HEK293T (cell line): ENCODE results near the gene CLK2.
"Not testable (repeated sequence)": the region's sequence is repeated elsewhere in the genome, so short reads cannot be mapped to it uniquely, and the experiment has no call there.

ENCODE experiments used
- CTCF ChIA-PET: fragments of 350-600 bp; formaldehyde crosslinking; extraction: SDS; loops from one replicate; lab custom pipeline; 2021; ENCODE audit warnings: antibody characterized with exemption, inconsistent platforms; lab: Yijun Ruan, JAX
- POLR2A ChIA-PET: fragments of 350-600 bp; formaldehyde crosslinking; extraction: SDS; loops from one replicate; lab custom pipeline; 2020; ENCODE audit warnings: antibody characterized with exemption, inconsistent platforms; lab: Yijun Ruan, JAX
- DNase-seq: peaks from one replicate; pipeline ENCODE4 v3.0.0; 2012; ENCODE audit warnings: mixed read lengths; ENCODE audit errors: extremely low spot score
- ARNT ChIP-seq: fragments of 450-650 bp; IDR thresholded peaks from 2 replicates; pipeline ENCODE4 v1.6.1; 2017; ENCODE audit warnings: mild to moderate bottlenecking
- BHLHE40 ChIP-seq: fragments of 450-650 bp; IDR thresholded peaks from 2 replicates; pipeline ENCODE4 v1.6.1; 2016; ENCODE audit warnings: mild to moderate bottlenecking, moderate library complexity, borderline replicate concordance
- CTBP1 ChIP-seq: fragments of 450-650 bp; IDR thresholded peaks from 2 replicates; pipeline ENCODE4 v1.6.1; 2016; ENCODE audit warnings: borderline replicate concordance
- ELF4 ChIP-seq: fragments of 450-650 bp; IDR thresholded peaks from 2 replicates; pipeline ENCODE4 v1.6.1; 2017; ENCODE audit warnings: antibody characterized with exemption
- FOXA1 ChIP-seq: fragments of 450-650 bp; IDR thresholded peaks from 2 replicates; pipeline ENCODE4 v1.6.1; 2016; ENCODE audit warnings: mild to moderate bottlenecking
- FOXK2 ChIP-seq: fragments of 450-650 bp; IDR thresholded peaks from 2 replicates; pipeline ENCODE4 v1.6.1; 2016; ENCODE audit warnings: mild to moderate bottlenecking
- FOXM1 ChIP-seq: fragments of 450-650 bp; IDR thresholded peaks from 2 replicates; pipeline ENCODE4 v1.6.1; 2017; ENCODE audit warnings: mild to moderate bottlenecking, borderline replicate concordance
- HDGF ChIP-seq: fragments of 450-650 bp; IDR thresholded peaks from 2 replicates; pipeline ENCODE4 v1.6.1; 2017; ENCODE audit warnings: antibody characterized with exemption, borderline replicate concordance
- L3MBTL2 ChIP-seq: fragments of 450-650 bp; conservative IDR thresholded peaks from 2 replicates; pipeline ENCODE4 v1.6.1; 2016; ENCODE audit warnings: mild to moderate bottlenecking
- LEF1 ChIP-seq: fragments of 450-650 bp; IDR thresholded peaks from 2 replicates; pipeline ENCODE4 v1.6.1; 2017; ENCODE audit warnings: mild to moderate bottlenecking, borderline replicate concordance
- NFRKB ChIP-seq: fragments of 450-650 bp; IDR thresholded peaks from 2 replicates; pipeline ENCODE4 v1.6.1; 2016; ENCODE audit warnings: mild to moderate bottlenecking, moderate library complexity
- PKNOX1 ChIP-seq: fragments of 450-650 bp; IDR thresholded peaks from 2 replicates; pipeline ENCODE4 v1.6.1; 2016
- SP1 ChIP-seq: fragments of 450-650 bp; IDR thresholded peaks from 2 replicates; pipeline ENCODE4 v1.6.1; 2017
- SUZ12 ChIP-seq: fragments of 450-650 bp; IDR thresholded peaks from 2 replicates; pipeline ENCODE4 v1.6.1; 2016; ENCODE audit warnings: mild to moderate bottlenecking
- TARDBP ChIP-seq: fragments of 450-650 bp; IDR thresholded peaks from 2 replicates; pipeline ENCODE4 v1.6.1; 2016
- ZNF384 ChIP-seq: fragments of 450-650 bp; IDR thresholded peaks from 2 replicates; pipeline ENCODE4 v1.6.1; 2016

Gene CLK2

GRCh38 chr1:155226910-155227260 is 46.4 kb downstream of the CLK2 start:
- POLR2A ChIA-PET, result interaction anchor here (0.5 to 2.8 kb wide), 22 partner anchors 8 to 155 kb away, joined by 3 to 37 read pairs (median 4); partner anchors contain the start of genes CLK2, KRTCAP2, MTX1 and SCAMP3
- peak; percentile 54 for DNase-seq
- CTCF ChIA-PET, result interaction anchor here (1.2 to 5.4 kb wide), 4 partner anchors 20 to 54 kb away, joined by 6 to 20 read pairs (median 8); partner anchors contain the start of genes KRTCAP2 and THBS3
- TF ChIP-seq NFRKB (0 out of 2 replicates have a peak, but pooled peaks have one; percentile 21), LEF1 (no peak), L3MBTL2 (peak; percentile 96), PKNOX1 (peak; percentile 66; the same call in 1 of the 2 replicates), FOXA1 (no peak), ELF4 (no peak), FOXK2 (no peak)

DNA sequence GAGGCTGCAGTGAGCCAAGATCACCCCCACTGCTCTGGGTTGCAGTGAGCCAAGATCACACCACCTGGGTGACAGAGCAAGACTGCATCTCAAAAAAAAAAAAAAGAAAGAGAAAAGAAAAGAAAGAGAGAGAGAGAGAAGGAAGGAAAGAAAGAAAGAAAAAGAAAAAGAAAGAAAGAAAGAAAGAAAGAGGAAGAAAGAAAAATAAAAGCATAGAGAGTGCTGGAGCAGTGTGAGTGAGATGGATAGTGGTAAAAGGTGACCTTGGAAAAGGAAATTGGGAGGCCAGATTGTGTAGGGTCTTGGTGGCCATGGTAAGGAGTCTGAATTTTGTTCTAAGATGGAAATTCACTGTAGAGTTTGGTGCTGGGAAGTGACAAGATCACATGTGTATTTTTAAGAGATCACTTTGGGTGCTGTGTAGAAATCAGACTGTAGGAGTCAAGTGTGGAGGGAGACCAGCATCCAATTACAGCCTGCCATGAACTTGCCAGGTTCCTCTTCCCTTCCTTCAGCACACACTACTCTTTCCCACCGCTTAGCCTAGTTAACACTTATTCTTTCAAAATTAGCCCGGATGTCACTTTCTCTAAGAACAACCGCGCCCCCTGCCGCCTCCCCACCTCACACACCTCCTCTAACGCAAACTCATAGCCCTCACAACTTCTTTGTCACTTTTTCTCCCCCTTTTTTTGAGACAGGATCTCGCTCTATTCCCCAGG is 47.0 kb downstream of the CLK2 start:
- TF ChIP-seq LEF1 (no peak), ZNF384 (no peak), FOXM1 (no peak), HDGF (no peak)
- ChIA-PET CTCF (interaction anchor here (1.2 to 5.4 kb wide), 5 partner anchors 19 to 54 kb away, joined by 6 to 20 read pairs (median 7); partner anchors contain the start of genes KRTCAP2 and THBS3), POLR2A (interaction anchor here (0.5 to 2.8 kb wide), 22 partner anchors 7 to 154 kb away, joined by 3 to 37 read pairs (median 4); partner anchors contain the start of genes CLK2, KRTCAP2, MTX1 and SCAMP3)
- DNase-seq, result peak; percentile 57

DNA sequence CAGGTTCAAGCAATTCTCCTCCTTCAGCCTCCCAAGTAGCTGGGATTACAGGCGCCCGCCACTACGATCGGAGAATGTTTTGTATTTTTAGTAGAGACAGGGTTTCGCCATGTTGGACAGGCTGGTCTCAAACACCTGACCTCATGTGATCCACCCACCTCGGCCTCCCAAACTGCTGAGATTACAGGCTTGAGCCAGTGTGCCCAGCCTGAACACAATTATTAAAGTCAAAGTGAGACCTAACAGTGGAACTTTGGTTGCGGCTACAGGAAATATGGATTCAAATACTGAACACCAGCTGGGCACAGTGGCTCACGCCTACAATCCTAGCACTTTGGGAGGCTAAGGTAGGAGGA is 47.9 kb downstream of the CLK2 start:
- not testable (repeated sequence) for DNase-seq
- ChIA-PET POLR2A (interaction anchor here (1.1 to 1.2 kb wide), 3 partner anchors 17 to 98 kb away, joined by 3 to 4 read pairs (median 3); partner anchors contain the start of genes MTX1 and THBS3), CTCF (interaction anchor here (1.6 to 5.4 kb wide), 2 partner anchors 18 to 50 kb away, joined by 6 to 20 read pairs; partner anchors contain the start of gene THBS3)

DNA sequence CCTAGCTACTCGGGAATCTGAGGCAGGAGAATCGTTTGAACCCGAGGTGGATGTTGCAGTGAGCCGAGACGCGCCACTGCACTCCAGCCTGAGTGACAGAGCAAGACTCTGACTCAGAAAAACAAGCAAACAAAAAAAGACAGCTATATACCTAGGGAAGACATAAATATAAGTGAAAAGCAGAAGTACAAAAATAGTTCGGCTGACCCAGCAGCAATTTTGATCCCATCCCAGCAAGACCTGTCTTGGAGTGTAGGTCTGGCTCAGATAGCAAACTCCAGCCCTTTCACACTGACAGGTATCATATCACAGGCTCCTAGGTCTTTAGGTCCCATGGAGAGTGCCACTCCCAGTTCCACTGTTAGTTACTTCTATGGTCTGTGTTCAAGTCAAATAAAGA is 50.3 kb downstream of the CLK2 start:
- POLR2A ChIA-PET, result interaction anchor here (1.6 to 2.7 kb wide), 2 partner anchors 14 to 50 kb away, joined by 5 to 9 read pairs; partner anchors contain the start of genes KRTCAP2, MTX1 and THBS3
- TF ChIP-seq TARDBP, result no peak
- TF ChIP-seq ELF4, result no peak
- no peak for TF ChIP-seq L3MBTL2
- no peak for TF ChIP-seq FOXA1
- no peak for TF ChIP-seq HDGF
- TF ChIP-seq LEF1, result no peak
- no peak for TF ChIP-seq ZNF384
- no peak for TF ChIP-seq BHLHE40
- no peak for TF ChIP-seq PKNOX1
- no peak for TF ChIP-seq FOXK2
- no peak for TF ChIP-seq SUZ12
- TF ChIP-seq ARNT, result no peak
- no peak for TF ChIP-seq CTBP1
- TF ChIP-seq FOXM1, result no peak
- TF ChIP-seq NFRKB, result no peak
- CTCF ChIA-PET, result no interaction called here
- no peak for DNase-seq

- POLR2A ChIA-PET, DNase-seq, CTCF ChIA-PET: not testable (repeated sequence)
These were observed 52.9 kb downstream of the CLK2 start for GRCh38 chr1:155220211-155220965.

GRCh38 chr1:155219592-155220031 is 53.7 kb downstream of the CLK2 start:
- TF ChIP-seq SP1 (no peak), ELF4 (no peak), HDGF (no peak), CTBP1 (no peak), ZNF384 (no peak), SUZ12 (no peak), LEF1 (no peak), ARNT (no peak), BHLHE40 (no peak), FOXA1 (no peak), FOXM1 (no peak), PKNOX1 (no peak), NFRKB (no peak)
- POLR2A ChIA-PET, result interaction anchor here (0.6 to 2.0 kb wide), 9 partner anchors 8 to 108 kb away, joined by 3 to 14 read pairs (median 4); partner anchors contain the start of genes CLK2, KRTCAP2, MTX1 and THBS3
- peak; percentile 39 for DNase-seq
- CTCF ChIA-PET, result interaction anchor here (0.8 to 1.6 kb wide), 2 partner anchors 12 to 25 kb away, joined by 3 to 10 read pairs; partner anchors contain the start of gene THBS3
